Activated naive CD4-positive, alpha-beta T cell treated with anti-CD3 and anti-CD28 coated beads, Interleukin-2, amount 50 U/mL, for 24 hours (primary cell): Measurements from ENCODE around the gene ILK.

ENCODE experiments used
- H3K27ac Mint-ChIP-seq: one replicate; pipeline ENCODE4 v1.8.0; 2021; ENCODE audit warnings: mild to moderate bottlenecking, mixed read lengths
- H3K27me3 Mint-ChIP-seq: one replicate; pipeline ENCODE4 v1.8.0; 2021; ENCODE audit warnings: mixed read lengths
- H3K36me3 Mint-ChIP-seq: one replicate; pipeline ENCODE4 v1.8.0; 2021; ENCODE audit warnings: mixed read lengths
- H3K4me1 Mint-ChIP-seq: one replicate; pipeline ENCODE4 v1.8.0; 2021; ENCODE audit warnings: mixed read lengths
- H3K4me3 Mint-ChIP-seq: one replicate; pipeline ENCODE4 v1.8.0; 2021; ENCODE audit warnings: mild to moderate bottlenecking, mixed read lengths
- H3K9me3 Mint-ChIP-seq: one replicate; pipeline ENCODE4 v1.8.0; 2021; ENCODE audit warnings: mixed read lengths

ILK gene

DNA sequence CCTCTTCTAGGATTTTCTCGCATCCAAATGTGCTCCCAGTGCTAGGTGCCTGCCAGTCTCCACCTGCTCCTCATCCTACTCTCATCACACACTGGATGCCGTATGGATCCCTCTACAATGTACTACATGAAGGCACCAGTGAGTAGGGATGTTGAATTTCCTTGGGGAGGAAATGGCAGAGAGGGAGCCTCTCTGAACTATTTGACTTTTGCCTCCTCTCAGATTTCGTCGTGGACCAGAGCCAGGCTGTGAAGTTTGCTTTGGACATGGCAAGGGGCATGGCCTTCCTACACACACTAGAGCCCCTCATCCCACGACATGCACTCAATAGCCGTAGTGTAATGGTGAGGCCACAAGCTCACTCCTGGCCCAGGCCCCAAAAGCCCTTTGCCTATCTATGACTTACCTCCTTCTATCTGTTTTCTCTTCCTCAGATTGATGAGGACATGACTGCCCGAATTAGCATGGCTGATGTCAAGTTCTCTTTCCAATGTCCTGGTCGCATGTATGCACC, 6.0 kb downstream of the ILK start:
- peaks cover 40% of the 10 kb centered on the region for H3K4me1 Mint-ChIP-seq
- peaks cover 15% of the 10 kb centered on the region for H3K36me3 Mint-ChIP-seq
- no peaks in the 10 kb centered on the region for H3K9me3 Mint-ChIP-seq
- peak overlapping the region; percentile 97 for H3K4me3 Mint-ChIP-seq
- H3K27me3 Mint-ChIP-seq, result no peaks in the 10 kb centered on the region
- H3K27ac Mint-ChIP-seq, result peak overlapping the region; percentile 75

GRCh38 chr11:6610591-6610990, 7.0 kb downstream of the ILK start:
- H3K9me3 Mint-ChIP-seq, result no peaks in the 10 kb centered on the region
- H3K4me1 Mint-ChIP-seq, result peaks cover 40% of the 10 kb centered on the region
- peak overlapping the region; percentile 93 for H3K27ac Mint-ChIP-seq
- H3K4me3 Mint-ChIP-seq, result peak overlapping the region; percentile 97
- no peaks in the 10 kb centered on the region for H3K27me3 Mint-ChIP-seq
- peaks cover 19% of the 10 kb centered on the region for H3K36me3 Mint-ChIP-seq

- peaks cover 23% of the 10 kb centered on the region for H3K36me3 Mint-ChIP-seq
- peak overlapping the region; percentile 93 for H3K27ac Mint-ChIP-seq
- no peaks in the 10 kb centered on the region for H3K27me3 Mint-ChIP-seq
- peaks cover 47% of the 10 kb centered on the region for H3K4me1 Mint-ChIP-seq
- H3K4me3 Mint-ChIP-seq, result peak overlapping the region; percentile 97
- H3K9me3 Mint-ChIP-seq, result no peaks in the 10 kb centered on the region
Observed at GRCh38 chr11:6611092-6611962, 7.8 kb downstream of the ILK start.

GRCh38 chr11:6611963-6612212, 8.3 kb downstream of the ILK start:
- peaks cover 22% of the 10 kb centered on the region for H3K36me3 Mint-ChIP-seq
- H3K27me3 Mint-ChIP-seq, result no peaks in the 10 kb centered on the region
- peaks cover 51% of the 10 kb centered on the region for H3K4me1 Mint-ChIP-seq
- H3K4me3 Mint-ChIP-seq, result peak overlapping the region; percentile 97
- H3K9me3 Mint-ChIP-seq, result no peaks in the 10 kb centered on the region
- H3K27ac Mint-ChIP-seq, result no peak overlapping the region

GRCh38 chr11:6612213-6613041, 8.9 kb downstream of the ILK start, which contains the start of gene TAF10:
Gene TAF10, minus strand, starts transcription at chr11:6612216. Its CDS starts 27 bp downstream, at chr11:6612189.
- Mint-ChIP-seq H3K4me1 (peaks cover 46% of the 10 kb centered on the region), H3K27me3 (no peaks in the 10 kb centered on the region), H3K9me3 (no peaks in the 10 kb centered on the region), H3K36me3 (peaks cover 20% of the 10 kb centered on the region), H3K27ac (peak within 1 kb of the TSS; percentile 93), H3K4me3 (peak within 1 kb of the TSS; percentile 97)

DNA sequence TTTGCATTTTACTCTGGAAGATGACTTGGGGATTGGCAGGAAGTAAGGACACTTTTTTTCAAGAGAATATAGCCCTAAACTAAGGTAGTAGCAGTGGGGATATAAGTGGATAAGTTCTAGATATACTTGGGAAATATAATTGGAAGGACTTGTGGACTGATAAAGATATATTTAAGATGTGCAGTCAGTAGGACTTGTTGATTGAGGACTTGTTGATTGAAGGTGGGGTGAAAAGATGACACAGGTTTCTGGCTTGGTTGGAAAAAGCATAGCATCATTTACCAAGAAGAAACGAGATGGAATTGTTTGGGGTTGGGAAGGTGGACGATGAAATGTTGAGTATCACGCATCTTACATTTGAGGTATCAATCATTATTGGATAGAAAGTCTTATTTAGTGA, 9.9 kb downstream of the ILK start:
- no peak overlapping the region for H3K4me3 Mint-ChIP-seq
- peaks cover 37% of the 10 kb centered on the region for H3K4me1 Mint-ChIP-seq

GRCh38 chr11:6614446-6614845, 10.9 kb downstream of the ILK start:
- Mint-ChIP-seq H3K4me1 (peaks cover 30% of the 10 kb centered on the region), H3K9me3 (no peaks in the 10 kb centered on the region), H3K4me3 (no peak overlapping the region), H3K27ac (no peak overlapping the region), H3K27me3 (no peaks in the 10 kb centered on the region), H3K36me3 (peaks cover 17% of the 10 kb centered on the region)

More for the DNA sequence above, 9.9 kb downstream of the ILK start:
- no peaks in the 10 kb centered on the region for H3K9me3 Mint-ChIP-seq
- H3K36me3 Mint-ChIP-seq, result peaks cover 18% of the 10 kb centered on the region
- H3K27me3 Mint-ChIP-seq, result no peaks in the 10 kb centered on the region
- H3K27ac Mint-ChIP-seq, result no peak overlapping the region

DNA sequence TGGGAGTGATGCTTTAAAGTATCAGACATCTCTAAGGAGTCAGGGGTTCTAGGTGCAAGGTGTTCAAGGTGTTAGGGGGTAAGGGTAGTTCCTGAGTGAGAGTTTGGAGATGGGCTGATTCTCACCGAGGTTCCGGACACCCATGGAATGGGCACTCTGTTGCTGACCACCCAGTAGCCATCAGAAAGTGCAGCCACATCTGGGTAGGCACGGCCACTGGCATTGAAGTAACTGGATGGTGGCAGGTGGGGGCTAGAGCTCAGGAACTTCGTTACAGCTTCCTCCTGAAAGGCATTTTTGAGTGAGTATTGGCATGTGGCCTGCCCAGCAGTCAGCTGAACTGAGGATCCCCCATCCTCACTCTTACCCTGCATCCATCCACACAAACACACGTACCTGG, 11.5 kb downstream of the ILK start:
- H3K27me3 Mint-ChIP-seq, result no peaks in the 10 kb centered on the region
- H3K4me3 Mint-ChIP-seq, result no peak overlapping the region
- H3K9me3 Mint-ChIP-seq, result no peaks in the 10 kb centered on the region
- no peak overlapping the region for H3K27ac Mint-ChIP-seq
- peaks cover 24% of the 10 kb centered on the region for H3K4me1 Mint-ChIP-seq
- peaks cover 11% of the 10 kb centered on the region for H3K36me3 Mint-ChIP-seq

GRCh38 chr11:6615882-6616585, 12.5 kb downstream of the ILK start:
- Mint-ChIP-seq H3K27me3 (no peaks in the 10 kb centered on the region), H3K4me1 (peaks cover 17% of the 10 kb centered on the region), H3K27ac (no peak overlapping the region), H3K9me3 (no peaks in the 10 kb centered on the region), H3K4me3 (no peak overlapping the region), H3K36me3 (peaks cover 11% of the 10 kb centered on the region)

- H3K4me1 Mint-ChIP-seq, result peaks cover 11% of the 10 kb centered on the region
- H3K27ac Mint-ChIP-seq, result no peak overlapping the region
- H3K9me3 Mint-ChIP-seq, result no peaks in the 10 kb centered on the region
- no peaks in the 10 kb centered on the region for H3K27me3 Mint-ChIP-seq
- H3K4me3 Mint-ChIP-seq, result peak overlapping the region; percentile 17
- peaks cover 8% of the 10 kb centered on the region for H3K36me3 Mint-ChIP-seq
Observed at GRCh38 chr11:6616596-6617250, 13.1 kb downstream of the ILK start.

DNA sequence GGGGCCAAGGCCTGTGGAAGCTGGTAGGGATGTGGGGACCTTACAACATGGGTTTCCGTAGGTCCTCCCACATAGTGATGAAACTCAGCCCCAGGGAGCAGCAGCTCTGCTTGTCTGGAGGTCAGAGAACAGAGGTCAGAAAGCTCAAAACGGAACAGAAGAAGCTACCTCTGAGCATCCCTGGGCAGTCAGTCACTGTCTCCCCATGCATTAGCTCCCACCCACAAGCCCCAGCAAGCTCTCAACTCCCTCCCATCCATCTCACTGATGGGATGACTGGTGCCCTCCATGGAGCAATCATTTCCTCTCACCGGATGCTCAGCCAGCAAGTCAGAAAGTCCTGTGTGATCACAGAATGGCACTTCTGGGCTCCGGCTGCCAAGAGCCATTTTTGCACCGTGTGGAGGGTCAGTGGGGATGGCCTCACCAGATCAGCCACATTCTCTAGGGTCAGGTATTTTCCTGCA, 13.8 kb downstream of the ILK start:
- Mint-ChIP-seq H3K4me3 (no peak overlapping the region), H3K27me3 (no peaks in the 10 kb centered on the region), H3K4me1 (peaks cover 11% of the 10 kb centered on the region), H3K36me3 (peaks cover 8% of the 10 kb centered on the region), H3K9me3 (no peaks in the 10 kb centered on the region), H3K27ac (no peak overlapping the region)

DNA sequence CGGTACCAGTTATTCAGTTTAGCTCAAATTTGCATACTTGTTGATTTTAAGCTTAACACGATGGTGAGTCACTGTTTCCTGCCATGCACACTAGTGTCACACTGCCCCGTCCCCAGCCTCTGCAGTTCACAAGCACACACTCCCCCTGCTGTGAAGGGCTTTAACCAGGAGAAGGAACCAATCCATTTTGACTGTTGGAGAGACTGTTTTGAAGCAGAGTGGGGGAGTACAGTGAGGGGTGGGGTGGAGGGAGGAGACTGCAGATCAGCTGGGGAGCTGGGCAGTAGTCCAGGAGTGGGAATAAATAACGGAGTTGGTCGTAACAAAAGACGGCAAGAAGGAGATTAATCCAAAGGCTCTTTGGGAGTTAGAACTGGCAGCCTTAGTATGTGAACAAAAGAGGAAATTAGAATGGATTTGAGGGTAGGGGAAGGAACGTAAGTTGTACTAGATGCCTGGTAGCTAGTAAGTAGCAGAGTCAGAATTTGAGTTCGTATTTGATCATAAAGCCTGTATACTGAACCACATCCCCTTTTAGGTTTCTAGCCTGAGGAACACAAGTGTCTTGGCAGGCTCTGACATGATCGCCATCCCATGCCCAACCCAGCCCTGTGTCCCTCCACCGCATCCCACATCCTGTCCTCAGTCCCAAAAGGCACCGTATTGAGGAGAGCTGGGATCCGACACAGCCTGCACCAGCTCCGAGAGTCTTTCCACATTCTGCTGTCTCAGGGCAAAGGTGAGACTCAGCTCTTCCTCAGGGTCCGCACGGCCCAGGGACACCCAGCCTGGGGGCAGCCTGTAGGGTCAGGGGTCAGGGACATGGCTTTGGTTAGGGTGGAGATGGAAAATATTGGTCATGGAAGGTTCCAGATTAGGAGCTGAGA, 14.8 kb downstream of the ILK start:
- Mint-ChIP-seq H3K4me3 (no peak overlapping the region), H3K27me3 (no peaks in the 10 kb centered on the region), H3K27ac (no peak overlapping the region), H3K36me3 (peaks cover 8% of the 10 kb centered on the region), H3K9me3 (no peaks in the 10 kb centered on the region), H3K4me1 (peaks cover 11% of the 10 kb centered on the region)

- Mint-ChIP-seq H3K36me3 (peaks cover 8% of the 10 kb centered on the region), H3K4me1 (peaks cover 11% of the 10 kb centered on the region), H3K27me3 (no peaks in the 10 kb centered on the region), H3K9me3 (no peaks in the 10 kb centered on the region), H3K4me3 (no peak within 1 kb of the TSS), H3K27ac (no peak within 1 kb of the TSS)
Observed at GRCh38 chr11:6619004-6619745, 15.6 kb downstream of the ILK start, which contains the start of gene TPP1. Gene TPP1, minus strand, starts transcription at chr11:6619422. Its CDS starts 22 bp downstream, at chr11:6619400.
